HFF-Myc (cell line): ENCODE measurements around the gene PLA2G3.
A peak's percentile ranks its signal among the peaks of the same experiment; 100 is the strongest.

ENCODE experiments used
- DNase-seq: peaks from one replicate; pipeline ENCODE4 v3.0.0-alpha.2; 2011; ENCODE audit warnings: low read depth; ENCODE audit errors: extremely low read depth
- H3K4me3 ChIP-seq: replicated peaks from 2 replicates; pipeline ENCODE4 v1.5.1; 2011; ENCODE audit warnings: low read depth, mild to moderate bottlenecking, control low read depth, low read length
- CTCF ChIP-seq: IDR thresholded peaks from 2 replicates; pipeline ENCODE4 v1.5.1; 2012; ENCODE audit warnings: mild to moderate bottlenecking, low read depth, low read length, control low read depth; ENCODE audit errors: missing control alignments

Gene PLA2G3

GRCh38 chr22:31139866-31140716, at the start of gene PLA2G3:
PLA2G3 (minus strand) TSS chr22:31140508; CDS start chr22:31140354, 154 bp downstream.
- peak within 1 kb of the TSS; percentile 36 for H3K4me3 ChIP-seq
- DNase-seq, result peak; percentile 48
- TF ChIP-seq CTCF, result no peak

- no peak overlapping the region for H3K4me3 ChIP-seq
- TF ChIP-seq CTCF, result no peak
- DNase-seq, result no peak
These were observed 47.3 kb upstream of the PLA2G3 start for GRCh38 chr22:31187627-31188026.

- no peak for DNase-seq
- no peak overlapping the region for H3K4me3 ChIP-seq
- TF ChIP-seq CTCF, result no peak
These were observed 44.7 kb upstream of the PLA2G3 start for GRCh38 chr22:31185056-31185455.

GRCh38 chr22:31184015-31184414, 43.7 kb upstream of the PLA2G3 start:
- H3K4me3 ChIP-seq, result no peak overlapping the region
- DNase-seq, result no peak
- TF ChIP-seq CTCF, result no peak

GRCh38 chr22:31179345-31179744, 39.0 kb upstream of the PLA2G3 start:
- DNase-seq, result no peak
- no peak overlapping the region for H3K4me3 ChIP-seq
- TF ChIP-seq CTCF, result no peak

GRCh38 chr22:31178859-31179258, 38.6 kb upstream of the PLA2G3 start:
- DNase-seq, result no peak
- no peak for TF ChIP-seq CTCF
- no peak overlapping the region for H3K4me3 ChIP-seq
